K562 (cell line): ENCODE measurements around the gene AKAP7. TPM values are rescaled to one million over a fixed set of nuclear protein-coding genes. Genes with fewer than 3 reads are reported as not detected.

Experiments used
- ATAC-seq: fragments of 200-7000 bp; cut with Tn5 transposase; 3 replicates; pipeline ENCODE4 v1.9.1; 2020; ENCODE audit warnings: moderate library complexity
- BruUV-seq: library from RNA; stranded (reverse); fragments of 400-500 nt; replicated peaks from 2 replicates; lab custom pipeline; 2021; lab: Mats Ljungman, UMichigan
- CTCF ChIA-PET: fragments of 300-600 bp; formaldehyde crosslinking; extraction: SDS; loops from one replicate; lab custom pipeline; 2021; ENCODE audit warnings: low intra/inter-chr PET ratio; lab: Yijun Ruan, JAX
- POLR2A ChIA-PET: fragments of 300-600, 350-650 bp; sonication (Branson Sonifier 250); formaldehyde crosslinking; extraction: SDS; loops from one replicate; lab custom pipeline; 2021; ENCODE audit warnings: antibody characterized with exemption, inconsistent platforms; lab: Yijun Ruan, JAX
- DNase-seq, 4 experiments: peaks; one replicate each; pipeline versions ENCODE4 v3.0.0 to v3.0.0-alpha.2; 2011 to 2018; ENCODE audit warnings: low spot score in 3 of 4, mixed read lengths in 3 of 4; ENCODE audit errors: extremely low read depth in 1 of 4
- FAIRE-seq: peaks from 2 replicates; lab custom pipeline; 2011; peaks lifted over from hg19 to GRCh38; lab: Jason Lieb, UNC
- H2AFZ ChIP-seq: 2 replicates; pipeline ENCODE4 v1.6.0; 2011; ENCODE audit warnings: low read depth, low read length, control low read depth, inconsistent platforms
- H3K27ac ChIP-seq: fragments of 200-600 bp; 3 replicates; pipeline ENCODE4 v1.8.0; 2011; ENCODE audit warnings: low read depth, mild to moderate bottlenecking, control low read depth, inconsistent platforms, low read length, moderate library complexity, mixed read lengths; ENCODE audit errors: extremely low read depth
- H3K27me3 ChIP-seq, 2 experiments: fragments of 300-600 bp in 1 of 2; 2 replicates in 1 of 2; 3 replicates in 1 of 2; pipeline versions ENCODE4 v1.6.0 to v1.8.0; 2011; ENCODE audit warnings: inconsistent platforms in 2 of 2, low read length in 2 of 2, mild to moderate bottlenecking in 1 of 2, mixed read lengths in 1 of 2, moderate library complexity in 1 of 2; ENCODE audit not compliant: control insufficient read depth in 2 of 2, insufficient read depth in 2 of 2
- H3K36me3 ChIP-seq: fragments of 300-600 bp; 3 replicates; pipeline ENCODE4 v1.8.0; 2011; ENCODE audit warnings: mild to moderate bottlenecking, low read length, inconsistent platforms; ENCODE audit not compliant: control insufficient read depth, insufficient read depth
- H3K4me1 ChIP-seq, 2 experiments: fragments of 200-600 bp in 1 of 2; replicated peaks in 1 of 2; 2 replicates in 1 of 2; 3 replicates in 1 of 2; pipeline versions ENCODE4 v1.5.1 to v1.8.0; 2011; ENCODE audit warnings: inconsistent platforms in 2 of 2, low read length in 2 of 2, mild to moderate bottlenecking in 1 of 2, mixed read lengths in 1 of 2, moderate library complexity in 1 of 2; ENCODE audit not compliant: control insufficient read depth in 2 of 2, insufficient read depth in 2 of 2
- H3K4me2 ChIP-seq: 2 replicates; pipeline ENCODE4 v1.6.1; 2011; ENCODE audit warnings: low read length, control low read depth, inconsistent platforms, mixed read lengths; ENCODE audit not compliant: insufficient read depth
- H3K4me3 ChIP-seq: fragments of 200-600 bp; sonication (generic), shearing (Covaris generic); 2 replicates; pipeline ENCODE4 v1.5.1; 2016; ENCODE audit warnings: control low read depth, inconsistent platforms
- H3K79me2 ChIP-seq: fragments of 200-600 bp; 3 replicates; pipeline ENCODE4 v1.8.0; 2011; ENCODE audit warnings: low read length, inconsistent platforms; ENCODE audit not compliant: control insufficient read depth, insufficient read depth
- H3K9ac ChIP-seq, 2 experiments: 2 replicates each; pipeline versions ENCODE4 v1.6.0 to v1.6.1; 2011; ENCODE audit warnings: low read depth in 2 of 2, low read length in 2 of 2, control low read depth in 1 of 2, inconsistent platforms in 1 of 2, mild to moderate bottlenecking in 1 of 2, mixed read lengths in 1 of 2; ENCODE audit not compliant: insufficient read depth in 1 of 2
- H3K9me1 ChIP-seq: one replicate; pipeline ENCODE4 v1.6.0; 2011; ENCODE audit warnings: inconsistent platforms, mild to moderate bottlenecking, low read length, moderate library complexity; ENCODE audit not compliant: control insufficient read depth, insufficient read depth
- H3K9me3 ChIP-seq: replicated peaks from 2 replicates; pipeline ENCODE4 v1.5.1; 2011; ENCODE audit warnings: low read depth, low read length, inconsistent platforms; ENCODE audit not compliant: control insufficient read depth, insufficient read depth
- H4K20me1 ChIP-seq: replicated peaks from 2 replicates; pipeline ENCODE4 v1.6.1; 2011; ENCODE audit warnings: low read length, inconsistent platforms, mixed read lengths; ENCODE audit not compliant: control insufficient read depth, insufficient read depth
- FOXA3 ChIP-seq, 2 experiments: fragments of 450-650 bp in 1 of 2; sonication (generic) in 1 of 2; formaldehyde crosslinking; IDR thresholded peaks in 1 of 2; conservative IDR thresholded peaks in 1 of 2; 2 replicates each; pipeline versions ENCODE4 v1.4.0 to v1.8.0; 2020 to 2022; ENCODE audit warnings: mild to moderate bottlenecking in 2 of 2, missing genetic modification reagents in 1 of 2
- KDM4B ChIP-seq, 2 experiments: fragments of 450-650 bp in 1 of 2; sonication (generic) in 1 of 2; IDR thresholded peaks; 2 replicates each; pipeline ENCODE4 v1.6.1; 2016 to 2017; ENCODE audit warnings: borderline replicate concordance in 2 of 2, antibody characterized with exemption in 1 of 2, low read depth in 1 of 2, mild to moderate bottlenecking in 1 of 2
- KLF10 ChIP-seq: fragments of 250-450 bp; sonication (Bioruptor Pico); IDR thresholded peaks from 2 replicates; pipeline ENCODE4 v1.6.1; 2021; ENCODE audit warnings: matching md5 sums
- KLF13 ChIP-seq: fragments of 450-650 bp; IDR thresholded peaks from 2 replicates; pipeline ENCODE4 v1.6.1; 2016; ENCODE audit warnings: missing genetic modification characterization, low read depth, mild to moderate bottlenecking, missing compliant biosample characterization, moderate library complexity, borderline replicate concordance
- L3MBTL2 ChIP-seq: fragments of 450-650 bp; IDR thresholded peaks from 2 replicates; pipeline ENCODE4 v1.6.1; 2016; ENCODE audit warnings: mild to moderate bottlenecking, moderate library complexity
- MCM3 ChIP-seq: fragments of 450-650 bp; IDR thresholded peaks from 2 replicates; pipeline ENCODE4 v1.6.1; 2016
- SMARCA4 ChIP-seq: fragments of 450-650 bp; IDR thresholded peaks from 2 replicates; pipeline ENCODE4 v1.6.1; 2016
- WGBS: fragments of 100-300 bp; shearing (Covaris generic); methylation state at CpG from one replicate; pipeline ENCODE4 v1.1.6; 2016; ENCODE audit warnings: low coverage, mixed read lengths; ENCODE audit not compliant: insufficient coverage; ENCODE audit errors: missing lambda C conversion rate; 5-methylcytosine and 5-hydroxymethylcytosine counted together
- in situ Hi-C: fragments of 300-500 bp; cut with MboI; formaldehyde crosslinking; loops from 4 replicates; pipeline ENCODE4 v1.15.0; 2018; ENCODE audit warnings: inconsistent platforms, mixed read lengths
- intact Hi-C: fragments of 100-400 bp; cut with micrococcal nuclease; formaldehyde crosslinking; loops from 2 replicates; pipeline ENCODE4 v1.14.2; 2022
- polyA plus RNA-seq, 8 experiments: library from polyadenylated mRNA; depleted of rRNA in 4 of 8; stranded (reverse) in 5 of 8; unstranded in 3 of 8; fragments of >200 nt; fragmentation: Nextera tagmentation in 2 of 8; fragmentation: Illumina TruSeq in 1 of 8; extraction: Ambion mirVana in 2 of 8; extraction: Trizol in 1 of 8; gene quantifications; 2 replicates each; pipeline versions ENCODE4 v1.2.1 to v1.2.3, GENCODE V29; 2011 to 2014; ENCODE audit warnings: inconsistent platforms in 1 of 8, missing spikeins in 1 of 8
- total RNA-seq, 7 experiments: library from RNA; depleted of rRNA in 6 of 7; stranded (reverse); fragments of >200 nt in 6 of 7; fragmentation: Illumina TruSeq in 2 of 7; extraction: Trizol in 2 of 7; gene quantifications; 2 replicates each; pipeline versions ENCODE4 v1.2.1 to v1.2.3, GENCODE V29; 2011 to 2021; ENCODE audit warnings: low replicate concordance in 1 of 7
- TF ChIP-seq, protein P1 (sequence below): IDR thresholded peaks from 2 replicates; pipeline ENCODE4 v1.6.1; 2011; ENCODE audit warnings: borderline replicate concordance, low read depth, mild to moderate bottlenecking, moderate library complexity, low read length; ENCODE audit not compliant: insufficient read depth, poor library complexity, severe bottlenecking
- TF ChIP-seq, protein P2 (sequence below), 2 experiments: IDR thresholded peaks; 2 replicates each; pipeline ENCODE4 v1.6.1; 2011; ENCODE audit warnings: borderline replicate concordance in 1 of 2, control low read depth in 1 of 2, low read depth in 1 of 2, low read length in 1 of 2, mild to moderate bottlenecking in 1 of 2, mixed read lengths in 1 of 2, moderate library complexity in 1 of 2; ENCODE audit not compliant: insufficient read depth in 1 of 2, insufficient read length in 1 of 2, poor library complexity in 1 of 2, severe bottlenecking in 1 of 2; ENCODE audit errors: extremely low read depth in 1 of 2
- TF ChIP-seq, protein P3 (sequence below): fragments of 450-650 bp; IDR thresholded peaks from 2 replicates; pipeline ENCODE4 v1.6.1; 2016; ENCODE audit warnings: low read depth

AKAP7 gene
- total and polyA plus RNA-seq, 9 of the 15 experiments (the other 6 are each of a cell fraction or from before 2014, with no cell fraction given), result 0.82 to 2.6 (median 1.6) TPM

DNA sequence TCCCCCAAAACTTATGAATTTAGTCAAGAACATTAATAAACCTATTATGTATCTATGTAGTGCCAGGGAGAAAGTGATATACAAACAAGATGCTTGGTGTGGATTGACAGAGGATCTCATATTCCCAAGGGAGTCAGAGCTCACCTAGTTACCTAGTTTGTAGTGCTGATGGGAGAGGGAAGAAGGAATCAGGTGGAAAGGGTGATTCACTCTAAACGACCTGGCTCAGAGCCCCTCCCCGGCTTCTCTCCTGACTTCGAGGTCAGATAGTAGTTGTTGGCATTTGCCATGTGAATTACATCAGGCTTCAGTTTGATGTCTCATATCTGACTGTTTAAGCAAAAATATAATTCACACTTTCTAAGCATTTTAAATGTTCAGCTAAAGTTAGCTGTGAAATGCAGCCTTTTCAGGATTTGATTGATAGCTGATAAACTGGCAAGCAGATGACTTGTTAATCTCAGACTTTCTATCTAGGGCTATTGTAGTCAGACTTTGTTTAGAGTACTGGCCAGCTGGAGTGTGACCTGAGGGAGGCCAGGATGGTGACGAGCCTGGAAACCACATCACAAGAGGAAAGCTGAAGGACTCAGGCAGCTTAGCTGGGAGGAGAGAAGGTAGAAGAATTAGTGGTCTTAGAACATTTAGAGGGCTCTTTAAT, 123.7 kb downstream of the AKAP7 start:
- Histone ChIP-seq H3K4me1 (no peaks in the 10 kb centered on the region), H3K36me3 (no peaks in the 10 kb centered on the region), H3K4me2 (no peak overlapping the region), H4K20me1 (no peaks in the 10 kb centered on the region), H3K27ac (no peak overlapping the region), H3K27me3 (no peaks in the 10 kb centered on the region), H3K4me3 (no peak overlapping the region), H3K9me3 (no peaks in the 10 kb centered on the region), H2AFZ (no peak overlapping the region), H3K79me2 (no peaks in the 10 kb centered on the region), H3K9me1 (no peaks in the 10 kb centered on the region), H3K9ac (no peak overlapping the region)
- WGBS, result 0% methylated on average over 4 of the region's 4 CpGs
- intact Hi-C loops, result no loop called here
- in situ Hi-C loops, result no loop called here
- no peak for FAIRE-seq
- no TSS peak for BruUV-seq
- DNase-seq, result no peak
- no peak for ATAC-seq
- ChIA-PET CTCF (no interaction called here), POLR2A (no interaction called here)
- TF ChIP-seq L3MBTL2 (no peak), KDM4B (IDR thresholded peaks at IDR 0.05; ENCODE audit: borderline replicate concordance in 2 of 2, low read depth in 1 of 2) (no peak), KLF10 (CRISPR knock-in tag) (no peak), KLF13 (tag) (no peak), SMARCA4 (no peak), MCM3 (no peak), FOXA3 (CRISPR knock-in tag; conservative IDR thresholded peaks at IDR 0.05 in 1 of 2, IDR thresholded peaks at IDR 0.05 in 1 of 2) (no peak)
- TF ChIP-seq, protein P1, sequence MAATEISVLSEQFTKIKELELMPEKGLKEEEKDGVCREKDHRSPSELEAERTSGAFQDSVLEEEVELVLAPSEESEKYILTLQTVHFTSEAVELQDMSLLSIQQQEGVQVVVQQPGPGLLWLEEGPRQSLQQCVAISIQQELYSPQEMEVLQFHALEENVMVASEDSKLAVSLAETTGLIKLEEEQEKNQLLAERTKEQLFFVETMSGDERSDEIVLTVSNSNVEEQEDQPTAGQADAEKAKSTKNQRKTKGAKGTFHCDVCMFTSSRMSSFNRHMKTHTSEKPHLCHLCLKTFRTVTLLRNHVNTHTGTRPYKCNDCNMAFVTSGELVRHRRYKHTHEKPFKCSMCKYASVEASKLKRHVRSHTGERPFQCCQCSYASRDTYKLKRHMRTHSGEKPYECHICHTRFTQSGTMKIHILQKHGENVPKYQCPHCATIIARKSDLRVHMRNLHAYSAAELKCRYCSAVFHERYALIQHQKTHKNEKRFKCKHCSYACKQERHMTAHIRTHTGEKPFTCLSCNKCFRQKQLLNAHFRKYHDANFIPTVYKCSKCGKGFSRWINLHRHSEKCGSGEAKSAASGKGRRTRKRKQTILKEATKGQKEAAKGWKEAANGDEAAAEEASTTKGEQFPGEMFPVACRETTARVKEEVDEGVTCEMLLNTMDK, result no peak
- TF ChIP-seq, protein P2, sequence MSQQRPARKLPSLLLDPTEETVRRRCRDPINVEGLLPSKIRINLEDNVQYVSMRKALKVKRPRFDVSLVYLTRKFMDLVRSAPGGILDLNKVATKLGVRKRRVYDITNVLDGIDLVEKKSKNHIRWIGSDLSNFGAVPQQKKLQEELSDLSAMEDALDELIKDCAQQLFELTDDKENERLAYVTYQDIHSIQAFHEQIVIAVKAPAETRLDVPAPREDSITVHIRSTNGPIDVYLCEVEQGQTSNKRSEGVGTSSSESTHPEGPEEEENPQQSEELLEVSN (IDR thresholded peaks at IDR 0.05; ENCODE audit: borderline replicate concordance in 1 of 2, extremely low read depth in 1 of 2, insufficient read depth in 1 of 2, insufficient read length in 1 of 2, low read depth in 1 of 2, low read length in 1 of 2, poor library complexity in 1 of 2, severe bottlenecking in 1 of 2), result no peak
- TF ChIP-seq, protein P3, sequence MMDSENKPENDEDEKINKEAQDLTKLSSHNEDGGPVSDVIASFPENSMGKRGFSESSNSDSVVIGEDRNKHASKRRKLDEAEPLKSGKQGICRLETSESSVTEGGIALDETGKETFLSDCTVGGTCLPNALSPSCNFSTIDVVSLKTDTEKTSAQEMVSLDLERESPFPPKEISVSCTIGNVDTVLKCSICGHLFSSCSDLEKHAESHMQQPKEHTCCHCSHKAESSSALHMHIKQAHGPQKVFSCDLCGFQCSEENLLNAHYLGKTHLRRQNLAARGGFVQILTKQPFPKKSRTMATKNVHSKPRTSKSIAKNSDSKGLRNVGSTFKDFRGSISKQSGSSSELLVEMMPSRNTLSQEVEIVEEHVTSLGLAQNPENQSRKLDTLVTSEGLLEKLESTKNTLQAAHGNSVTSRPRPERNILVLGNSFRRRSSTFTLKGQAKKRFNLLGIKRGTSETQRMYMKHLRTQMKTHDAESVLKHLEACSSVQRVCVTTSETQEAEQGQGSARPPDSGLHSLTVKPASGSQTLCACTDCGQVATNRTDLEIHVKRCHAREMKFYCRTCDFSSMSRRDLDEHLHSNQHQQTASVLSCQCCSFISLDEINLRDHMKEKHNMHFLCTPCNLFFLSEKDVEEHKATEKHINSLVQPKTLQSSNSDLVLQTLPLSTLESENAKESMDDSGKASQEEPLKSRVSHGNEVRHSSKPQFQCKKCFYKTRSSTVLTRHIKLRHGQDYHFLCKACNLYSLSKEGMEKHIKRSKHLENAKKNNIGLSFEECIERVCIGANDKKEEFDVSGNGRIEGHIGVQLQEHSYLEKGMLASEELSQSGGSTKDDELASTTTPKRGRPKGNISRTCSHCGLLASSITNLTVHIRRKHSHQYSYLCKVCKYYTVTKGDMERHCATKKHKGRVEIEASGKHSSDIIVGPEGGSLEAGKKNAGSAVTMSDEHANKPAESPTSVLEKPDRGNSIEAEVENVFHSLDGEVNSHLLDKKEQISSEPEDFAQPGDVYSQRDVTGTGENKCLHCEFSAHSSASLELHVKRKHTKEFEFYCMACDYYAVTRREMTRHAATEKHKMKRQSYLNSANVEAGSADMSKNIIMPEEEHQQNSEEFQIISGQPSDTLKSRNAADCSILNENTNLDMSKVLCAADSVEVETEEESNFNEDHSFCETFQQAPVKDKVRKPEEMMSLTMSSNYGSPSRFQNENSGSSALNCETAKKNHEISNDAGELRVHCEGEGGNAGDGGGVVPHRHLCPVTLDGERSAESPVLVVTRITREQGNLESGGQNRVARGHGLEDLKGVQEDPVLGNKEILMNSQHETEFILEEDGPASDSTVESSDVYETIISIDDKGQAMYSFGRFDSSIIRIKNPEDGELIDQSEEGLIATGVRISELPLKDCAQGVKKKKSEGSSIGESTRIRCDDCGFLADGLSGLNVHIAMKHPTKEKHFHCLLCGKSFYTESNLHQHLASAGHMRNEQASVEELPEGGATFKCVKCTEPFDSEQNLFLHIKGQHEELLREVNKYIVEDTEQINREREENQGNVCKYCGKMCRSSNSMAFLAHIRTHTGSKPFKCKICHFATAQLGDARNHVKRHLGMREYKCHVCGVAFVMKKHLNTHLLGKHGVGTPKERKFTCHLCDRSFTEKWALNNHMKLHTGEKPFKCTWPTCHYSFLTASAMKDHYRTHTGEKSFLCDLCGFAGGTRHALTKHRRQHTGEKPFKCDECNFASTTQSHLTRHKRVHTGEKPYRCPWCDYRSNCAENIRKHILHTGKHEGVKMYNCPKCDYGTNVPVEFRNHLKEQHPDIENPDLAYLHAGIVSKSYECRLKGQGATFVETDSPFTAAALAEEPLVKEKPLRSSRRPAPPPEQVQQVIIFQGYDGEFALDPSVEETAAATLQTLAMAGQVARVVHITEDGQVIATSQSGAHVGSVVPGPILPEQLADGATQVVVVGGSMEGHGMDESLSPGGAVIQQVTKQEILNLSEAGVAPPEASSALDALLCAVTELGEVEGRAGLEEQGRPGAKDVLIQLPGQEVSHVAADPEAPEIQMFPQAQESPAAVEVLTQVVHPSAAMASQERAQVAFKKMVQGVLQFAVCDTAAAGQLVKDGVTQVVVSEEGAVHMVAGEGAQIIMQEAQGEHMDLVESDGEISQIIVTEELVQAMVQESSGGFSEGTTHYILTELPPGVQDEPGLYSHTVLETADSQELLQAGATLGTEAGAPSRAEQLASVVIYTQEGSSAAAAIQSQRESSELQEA, result no peak
